ENCODE results near the gene RCAN2.

Gene RCAN2

DNA sequence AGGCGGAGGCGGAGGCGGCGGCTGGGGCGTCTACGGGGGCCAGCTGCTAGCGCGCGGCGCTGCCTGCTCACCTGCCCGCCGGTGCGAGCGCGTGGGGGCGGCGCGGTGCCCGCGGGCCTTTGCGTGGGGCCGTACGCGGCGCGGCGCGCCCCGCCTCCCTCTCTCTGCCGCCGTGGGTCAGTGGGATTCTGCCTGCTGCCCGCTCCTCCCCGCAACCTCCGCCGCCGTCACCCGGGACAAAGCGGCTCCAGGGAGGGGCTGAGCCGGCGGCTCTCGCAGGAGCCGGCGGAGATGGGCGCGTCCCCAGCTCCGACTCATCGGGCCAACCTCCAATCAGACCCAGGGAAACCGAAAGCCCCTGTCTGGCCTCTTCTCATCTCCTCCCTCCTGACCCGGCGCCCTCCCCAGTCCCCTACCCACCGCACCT is at the start of gene RCAN2:
TSS of gene RCAN2 (minus strand) at position 249 of the 427 bp plus-strand sequence.
- H3K9me3 ChIP-seq (ENCODE audit: control insufficient read depth, insufficient read depth, low read depth, low read length), result no peaks in the 10 kb centered on the region
- H3K36me3 ChIP-seq (ENCODE audit: control insufficient read depth, insufficient read depth, low read length), result no peaks in the 10 kb centered on the region
- H3K27me3 ChIP-seq (ENCODE audit: control insufficient read depth, insufficient read depth, low read length), result peaks cover 46% of the 10 kb centered on the region
- peaks cover 21% of the 10 kb centered on the region for H3K4me1 ChIP-seq (ENCODE audit: control insufficient read depth, insufficient read depth, low read length)
- no peak within 1 kb of the TSS for H3K27ac ChIP-seq (ENCODE audit: low read depth, low read length)
- H3K4me3 ChIP-seq (ENCODE audit: low read depth, low read length), result peak within 1 kb of the TSS; percentile 68
- peak within 1 kb of the TSS; percentile 43 for H3K9ac ChIP-seq (ENCODE audit: low read length)

GRCh38 chr6:46539866-46540265 is 48.6 kb upstream of the RCAN2 start:
- H3K4me3 ChIP-seq (ENCODE audit: low read depth, low read length), result no peak overlapping the region
- H3K27ac ChIP-seq (ENCODE audit: low read depth, low read length), result no peak overlapping the region

GRCh38 chr6:46538800-46539480 is 47.7 kb upstream of the RCAN2 start:
- Histone ChIP-seq H3K4me3 (ENCODE audit: low read depth, low read length) (no peak overlapping the region), H3K9ac (ENCODE audit: low read length) (no peak overlapping the region), H3K9me3 (ENCODE audit: control insufficient read depth, insufficient read depth, low read depth, low read length) (0 out of 2 replicates have a peak, but pooled peaks cover 3% of the 10 kb centered on the region), H3K27me3 (ENCODE audit: control insufficient read depth, insufficient read depth, low read length) (no peaks in the 10 kb centered on the region), H3K27ac (ENCODE audit: low read depth, low read length) (no peak overlapping the region), H3K4me1 (ENCODE audit: control insufficient read depth, insufficient read depth, low read length) (no peaks in the 10 kb centered on the region), H3K36me3 (ENCODE audit: control insufficient read depth, insufficient read depth, low read length) (no peaks in the 10 kb centered on the region)

More at GRCh38 chr6:46539866-46540265, 48.6 kb upstream of the RCAN2 start:
- Histone ChIP-seq H3K4me1 (ENCODE audit: control insufficient read depth, insufficient read depth, low read length) (no peaks in the 10 kb centered on the region), H3K9me3 (ENCODE audit: control insufficient read depth, insufficient read depth, low read depth, low read length) (0 out of 2 replicates have a peak, but pooled peaks cover 3% of the 10 kb centered on the region), H3K9ac (ENCODE audit: low read length) (no peak overlapping the region), H3K27me3 (ENCODE audit: control insufficient read depth, insufficient read depth, low read length) (no peaks in the 10 kb centered on the region), H3K36me3 (ENCODE audit: control insufficient read depth, insufficient read depth, low read length) (no peaks in the 10 kb centered on the region)

DNA sequence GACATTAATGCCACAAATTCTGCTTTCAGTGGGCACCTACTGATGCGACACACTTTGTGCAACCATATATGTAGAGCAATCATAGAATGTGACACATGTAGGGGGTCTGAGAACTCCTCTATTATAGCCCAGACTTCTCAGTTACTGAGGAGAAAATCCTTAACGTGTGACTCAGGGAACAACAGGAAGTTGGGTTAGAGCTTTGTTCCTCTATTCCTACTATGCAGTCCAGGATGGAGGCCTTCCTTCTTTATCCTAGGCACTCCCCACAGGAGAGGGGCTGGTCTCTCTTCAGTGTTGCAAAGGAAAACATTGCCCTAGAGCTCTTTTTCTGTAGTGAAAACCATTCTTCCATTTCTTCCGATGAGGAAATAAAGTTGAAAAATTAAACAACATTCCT is 39.6 kb upstream of the RCAN2 start:
- H3K4me3 ChIP-seq (ENCODE audit: low read depth, low read length), result no peak overlapping the region
- H3K9ac ChIP-seq (ENCODE audit: low read length), result no peak overlapping the region
- H3K27me3 ChIP-seq (ENCODE audit: control insufficient read depth, insufficient read depth, low read length), result no peaks in the 10 kb centered on the region
- peaks cover 12% of the 10 kb centered on the region; the same call in 1 of the 2 replicates for H3K4me1 ChIP-seq (ENCODE audit: control insufficient read depth, insufficient read depth, low read length)
- no peak overlapping the region for H3K27ac ChIP-seq (ENCODE audit: low read depth, low read length)
- no peaks in the 10 kb centered on the region for H3K36me3 ChIP-seq (ENCODE audit: control insufficient read depth, insufficient read depth, low read length)
- H3K9me3 ChIP-seq (ENCODE audit: control insufficient read depth, insufficient read depth, low read depth, low read length), result 0 out of 2 replicates have a peak, but pooled peaks cover 3% of the 10 kb centered on the region

DNA sequence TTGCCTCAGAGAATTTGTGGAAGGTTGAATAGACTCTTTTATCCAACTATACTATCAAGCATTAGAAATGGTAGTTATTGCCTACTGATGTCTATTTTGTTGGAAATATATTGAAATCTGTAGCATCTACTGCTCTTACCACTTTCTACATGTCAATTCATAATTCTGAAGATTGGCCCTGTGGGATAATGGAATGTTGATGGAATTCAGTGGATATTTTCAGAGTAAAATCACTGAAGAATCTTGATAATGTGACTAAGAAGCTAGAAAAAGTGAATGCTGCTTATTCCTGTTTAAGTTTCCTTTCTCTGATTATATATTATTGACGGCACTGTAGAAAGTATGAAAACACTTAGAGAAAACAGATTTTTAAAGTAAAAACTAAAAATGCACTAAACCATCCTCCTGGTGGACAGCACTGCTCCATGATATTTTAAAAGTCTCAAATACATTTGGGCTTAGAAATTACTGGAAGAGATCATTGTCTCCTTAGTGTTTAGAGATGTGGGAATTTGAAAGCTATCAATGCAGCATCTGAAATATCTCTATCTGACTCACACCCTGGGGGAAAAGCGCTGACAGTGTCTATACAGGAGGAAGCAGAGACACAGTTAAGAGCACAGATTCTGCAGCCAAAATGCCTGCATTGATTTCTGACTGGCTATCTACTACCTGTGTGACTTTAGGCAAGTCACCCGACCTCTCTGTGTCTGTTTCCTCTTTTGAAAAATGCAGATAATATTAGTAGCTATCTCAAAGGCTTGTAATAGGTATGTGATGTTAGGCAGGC is 37.9 kb upstream of the RCAN2 start:
- H3K27me3 ChIP-seq (ENCODE audit: control insufficient read depth, insufficient read depth, low read length), result no peaks in the 10 kb centered on the region
- no peaks in the 10 kb centered on the region for H3K36me3 ChIP-seq (ENCODE audit: control insufficient read depth, insufficient read depth, low read length)
- H3K4me3 ChIP-seq (ENCODE audit: low read depth, low read length), result no peak overlapping the region
- H3K4me1 ChIP-seq (ENCODE audit: control insufficient read depth, insufficient read depth, low read length), result peaks cover 12% of the 10 kb centered on the region; the same call in 1 of the 2 replicates
- H3K9ac ChIP-seq (ENCODE audit: low read length), result no peak overlapping the region
- H3K27ac ChIP-seq (ENCODE audit: low read depth, low read length), result no peak overlapping the region
- no peaks in the 10 kb centered on the region for H3K9me3 ChIP-seq (ENCODE audit: control insufficient read depth, insufficient read depth, low read depth, low read length)

- peaks cover 12% of the 10 kb centered on the region; the same call in 1 of the 2 replicates for H3K4me1 ChIP-seq (ENCODE audit: control insufficient read depth, insufficient read depth, low read length)
- no peak overlapping the region for H3K9ac ChIP-seq (ENCODE audit: low read length)
- H3K27ac ChIP-seq (ENCODE audit: low read depth, low read length), result no peak overlapping the region
- H3K36me3 ChIP-seq (ENCODE audit: control insufficient read depth, insufficient read depth, low read length), result no peaks in the 10 kb centered on the region
- no peak overlapping the region for H3K4me3 ChIP-seq (ENCODE audit: low read depth, low read length)
- H3K9me3 ChIP-seq (ENCODE audit: control insufficient read depth, insufficient read depth, low read depth, low read length), result no peaks in the 10 kb centered on the region
- no peaks in the 10 kb centered on the region for H3K27me3 ChIP-seq (ENCODE audit: control insufficient read depth, insufficient read depth, low read length)
Observed at GRCh38 chr6:46526607-46527006, 35.4 kb upstream of the RCAN2 start.

GRCh38 chr6:46525583-46525982 is 34.3 kb upstream of the RCAN2 start:
- H3K4me1 ChIP-seq (ENCODE audit: control insufficient read depth, insufficient read depth, low read length), result peaks cover 8% of the 10 kb centered on the region; the same call in 1 of the 2 replicates
- H3K27ac ChIP-seq (ENCODE audit: low read depth, low read length), result no peak overlapping the region
- H3K4me3 ChIP-seq (ENCODE audit: low read depth, low read length), result no peak overlapping the region
- no peak overlapping the region for H3K9ac ChIP-seq (ENCODE audit: low read length)
- no peaks in the 10 kb centered on the region for H3K27me3 ChIP-seq (ENCODE audit: control insufficient read depth, insufficient read depth, low read length)
- no peaks in the 10 kb centered on the region for H3K36me3 ChIP-seq (ENCODE audit: control insufficient read depth, insufficient read depth, low read length)
- no peaks in the 10 kb centered on the region for H3K9me3 ChIP-seq (ENCODE audit: control insufficient read depth, insufficient read depth, low read depth, low read length)

DNA sequence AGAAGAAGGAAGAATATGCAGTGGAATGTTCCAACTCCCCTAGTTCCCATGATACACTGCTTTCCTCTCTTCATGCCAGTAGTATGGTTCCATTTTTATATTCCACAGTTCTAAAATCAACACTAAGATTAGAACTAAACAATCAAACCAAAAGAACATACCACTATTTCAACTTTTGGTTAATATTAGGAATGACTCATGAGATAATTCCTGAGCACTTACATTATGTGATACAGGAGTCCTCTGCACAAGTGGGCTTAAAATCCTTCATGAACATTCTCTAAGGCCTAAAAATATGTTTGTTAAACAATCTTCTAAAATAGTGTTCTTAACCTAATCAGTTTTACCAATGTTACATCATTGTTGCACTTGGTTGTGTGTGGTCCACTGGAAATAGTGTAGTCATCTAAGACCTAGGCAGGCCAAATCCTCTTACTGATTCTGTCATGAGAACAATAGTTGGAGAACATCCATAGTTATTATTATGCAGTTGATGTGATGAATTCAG is 30.3 kb upstream of the RCAN2 start:
- no peak overlapping the region for H3K27ac ChIP-seq (ENCODE audit: low read depth, low read length)

GRCh38 chr6:46517202-46517601 is 26.0 kb upstream of the RCAN2 start:
- H3K36me3 ChIP-seq (ENCODE audit: control insufficient read depth, insufficient read depth, low read length), result no peaks in the 10 kb centered on the region
- no peaks in the 10 kb centered on the region for H3K4me1 ChIP-seq (ENCODE audit: control insufficient read depth, insufficient read depth, low read length)
- H3K9ac ChIP-seq (ENCODE audit: low read length), result no peak overlapping the region
- no peak overlapping the region for H3K27ac ChIP-seq (ENCODE audit: low read depth, low read length)
- H3K4me3 ChIP-seq (ENCODE audit: low read depth, low read length), result no peak overlapping the region
- no peaks in the 10 kb centered on the region for H3K27me3 ChIP-seq (ENCODE audit: control insufficient read depth, insufficient read depth, low read length)
- H3K9me3 ChIP-seq (ENCODE audit: control insufficient read depth, insufficient read depth, low read depth, low read length), result no peaks in the 10 kb centered on the region

More for the DNA sequence above, 30.3 kb upstream of the RCAN2 start:
- Histone ChIP-seq H3K9ac (ENCODE audit: low read length) (no peak overlapping the region), H3K4me3 (ENCODE audit: low read depth, low read length) (no peak overlapping the region), H3K4me1 (ENCODE audit: control insufficient read depth, insufficient read depth, low read length) (no peaks in the 10 kb centered on the region), H3K27me3 (ENCODE audit: control insufficient read depth, insufficient read depth, low read length) (no peaks in the 10 kb centered on the region), H3K9me3 (ENCODE audit: control insufficient read depth, insufficient read depth, low read depth, low read length) (no peaks in the 10 kb centered on the region), H3K36me3 (ENCODE audit: control insufficient read depth, insufficient read depth, low read length) (no peaks in the 10 kb centered on the region)

DNA sequence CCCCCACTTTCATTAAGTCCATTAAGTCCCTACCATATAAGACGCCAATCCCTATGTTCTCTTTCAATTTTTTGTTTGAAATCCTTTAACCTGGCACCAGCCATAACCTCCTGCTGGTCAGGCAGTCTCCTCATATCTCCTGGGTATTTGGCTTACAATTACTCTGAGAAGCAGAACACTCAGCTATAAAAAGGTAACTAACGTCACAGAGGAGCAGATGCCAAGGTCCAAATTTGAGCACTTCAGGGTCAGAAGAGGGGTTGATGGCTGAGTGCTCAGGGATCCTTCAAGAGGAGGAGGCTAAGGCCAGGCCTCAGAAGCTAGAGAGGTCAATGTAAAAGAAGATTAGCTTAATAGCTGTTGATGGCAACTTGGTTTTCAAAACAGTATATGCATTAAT is 22.3 kb upstream of the RCAN2 start:
- no peaks in the 10 kb centered on the region for H3K4me1 ChIP-seq (ENCODE audit: control insufficient read depth, insufficient read depth, low read length)
- H3K9me3 ChIP-seq (ENCODE audit: control insufficient read depth, insufficient read depth, low read depth, low read length), result no peaks in the 10 kb centered on the region
- H3K27me3 ChIP-seq (ENCODE audit: control insufficient read depth, insufficient read depth, low read length), result no peaks in the 10 kb centered on the region
- H3K9ac ChIP-seq (ENCODE audit: low read length), result no peak overlapping the region
- no peak overlapping the region for H3K27ac ChIP-seq (ENCODE audit: low read depth, low read length)
- no peaks in the 10 kb centered on the region for H3K36me3 ChIP-seq (ENCODE audit: control insufficient read depth, insufficient read depth, low read length)
- no peak overlapping the region for H3K4me3 ChIP-seq (ENCODE audit: low read depth, low read length)

GRCh38 chr6:46511320-46511719 is 20.1 kb upstream of the RCAN2 start:
- no peak overlapping the region for H3K4me3 ChIP-seq (ENCODE audit: low read depth, low read length)
- no peaks in the 10 kb centered on the region for H3K27me3 ChIP-seq (ENCODE audit: control insufficient read depth, insufficient read depth, low read length)
- no peaks in the 10 kb centered on the region for H3K9me3 ChIP-seq (ENCODE audit: control insufficient read depth, insufficient read depth, low read depth, low read length)
- no peaks in the 10 kb centered on the region for H3K36me3 ChIP-seq (ENCODE audit: control insufficient read depth, insufficient read depth, low read length)
- H3K9ac ChIP-seq (ENCODE audit: low read length), result no peak overlapping the region
- no peaks in the 10 kb centered on the region for H3K4me1 ChIP-seq (ENCODE audit: control insufficient read depth, insufficient read depth, low read length)
- H3K27ac ChIP-seq (ENCODE audit: low read depth, low read length), result no peak overlapping the region
